ENCODE measurements around the gene PRSS56.

Gene PRSS56

GRCh38 chr2:232547991-232548390, 27.8 kb downstream of the PRSS56 start:
- H3K4me3 Mint-ChIP-seq, result no peak overlapping the region
- no peak for TF ChIP-seq CTCF (IDR thresholded peaks at IDR 0.05)
- no peak for DNase-seq
- H3K9me3 Mint-ChIP-seq, result peaks cover 39% of the 10 kb centered on the region
- H3K27ac Mint-ChIP-seq, result no peak overlapping the region
- H3K27me3 Mint-ChIP-seq (ENCODE audit: low read depth, poor library complexity), result no peaks in the 10 kb centered on the region
- H3K36me3 Mint-ChIP-seq (ENCODE audit: low read depth), result peaks cover 68% of the 10 kb centered on the region
- peaks cover 25% of the 10 kb centered on the region for H3K4me1 Mint-ChIP-seq

GRCh38 chr2:232549655-232550353, 29.6 kb downstream of the PRSS56 start:
- Mint-ChIP-seq H3K4me3 (peak overlapping the region; percentile 97), H3K36me3 (ENCODE audit: low read depth) (peaks cover 75% of the 10 kb centered on the region), H3K9me3 (peaks cover 39% of the 10 kb centered on the region), H3K27ac (peak overlapping the region; percentile 98), H3K27me3 (ENCODE audit: low read depth, poor library complexity) (no peaks in the 10 kb centered on the region), H3K4me1 (peaks cover 28% of the 10 kb centered on the region)
- TF ChIP-seq CTCF (IDR thresholded peaks at IDR 0.05), result no peak
- no peak for DNase-seq

DNA sequence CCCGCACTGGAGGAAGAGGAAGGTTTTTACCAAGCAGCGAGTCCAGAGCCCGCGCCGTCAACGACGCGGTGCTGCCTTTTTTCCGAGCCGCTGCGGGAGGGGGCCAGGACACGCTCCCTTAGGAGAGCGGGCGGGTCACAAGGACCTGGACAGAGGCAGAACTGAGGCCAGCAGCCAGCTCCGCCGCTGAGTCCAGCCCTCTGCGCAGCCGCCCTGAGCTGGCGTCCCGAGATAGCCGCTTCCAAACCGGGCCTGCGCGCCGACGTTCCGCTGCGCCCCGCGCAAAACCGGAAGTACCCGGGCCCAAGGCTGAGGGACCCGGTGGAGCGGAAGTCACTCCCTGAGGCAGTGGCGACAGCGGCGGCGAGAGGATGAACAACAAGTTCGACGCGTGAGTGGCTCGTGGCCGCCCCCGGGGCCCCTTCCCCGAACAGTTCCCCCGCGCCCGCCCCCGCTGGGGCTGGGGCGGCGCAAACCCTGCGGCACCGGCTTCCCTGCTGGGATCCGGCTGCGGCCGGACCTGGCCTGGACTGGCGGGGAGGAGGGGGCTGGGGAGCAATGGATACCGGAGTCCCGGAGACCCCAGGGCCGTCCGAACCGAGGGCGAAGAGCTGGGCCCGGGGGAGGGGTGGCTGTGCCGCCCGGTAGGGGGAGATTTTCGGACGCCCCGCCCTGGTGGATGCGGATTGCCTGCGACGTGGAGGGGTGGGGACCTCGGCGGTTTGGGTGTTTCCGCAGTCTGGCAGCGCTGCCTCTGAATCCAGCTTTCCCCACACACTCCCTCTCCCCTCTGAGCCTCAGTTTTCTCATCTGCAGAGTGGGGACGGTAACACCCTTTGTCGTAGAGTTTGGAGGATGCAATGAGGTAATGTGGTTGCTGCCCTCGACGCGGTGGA, 30.4 kb downstream of the PRSS56 start, which contains the start of the genes EIF4E2 and TIGD1:
EIF4E2 (plus strand) TSS at position 336 of the 896 bp plus-strand sequence; CDS start at position 372, 36 bp downstream.
TIGD1 (minus strand) TSS at position 204 of the 896 bp plus-strand sequence. CDS start 675 bp downstream, outside the sequence.
- Mint-ChIP-seq H3K27me3 (ENCODE audit: low read depth, poor library complexity) (no peaks in the 10 kb centered on the region), H3K27ac (peak within 1 kb of the TSS; percentile 98), H3K36me3 (ENCODE audit: low read depth) (peaks cover 74% of the 10 kb centered on the region), H3K4me3 (peak within 1 kb of the TSS; percentile 97), H3K9me3 (peaks cover 39% of the 10 kb centered on the region), H3K4me1 (peaks cover 28% of the 10 kb centered on the region)
- TF ChIP-seq CTCF (IDR thresholded peaks at IDR 0.05), result peak; percentile 8
- peak; percentile 93 for DNase-seq

DNA sequence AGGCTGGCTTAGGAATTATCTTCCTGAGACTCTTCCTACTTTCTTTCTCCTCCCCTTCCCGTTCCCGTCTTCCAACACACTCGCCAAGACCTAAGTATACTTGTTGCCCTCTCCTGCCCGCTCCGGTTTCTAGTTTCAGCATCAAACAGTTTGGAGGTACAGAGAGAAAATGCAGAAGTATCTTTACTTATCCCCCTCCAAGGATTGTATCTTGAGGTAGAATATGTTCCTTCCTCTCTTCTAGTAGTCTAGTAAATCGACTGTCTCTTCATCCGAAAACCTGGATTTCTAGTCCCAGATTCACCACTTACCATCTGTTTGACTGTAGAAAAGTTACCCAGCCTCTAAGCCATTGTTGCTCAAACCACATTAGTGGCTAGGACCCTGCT, 31.1 kb downstream of the PRSS56 start:
- peaks cover 73% of the 10 kb centered on the region for H3K36me3 Mint-ChIP-seq (ENCODE audit: low read depth)

DNA sequence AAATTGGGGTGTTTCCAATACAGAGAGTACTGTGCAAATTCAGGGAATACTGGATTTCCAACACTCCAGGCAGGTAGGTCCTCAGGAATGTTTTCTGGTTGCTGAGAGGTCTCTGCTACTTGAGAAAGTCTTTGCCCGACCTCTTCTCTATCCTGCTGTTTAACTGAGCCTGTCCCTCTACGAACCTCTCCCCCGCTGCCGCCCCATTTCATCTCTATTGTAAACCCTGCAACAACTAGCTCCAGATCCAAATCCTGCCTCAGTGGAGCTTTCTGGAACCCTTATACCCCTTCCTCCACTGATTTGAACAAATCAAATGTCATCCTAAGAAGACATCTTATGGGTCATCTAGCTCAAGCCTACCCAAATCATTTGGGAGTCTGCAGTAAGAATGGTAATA, 31.6 kb downstream of the PRSS56 start:
- Mint-ChIP-seq H3K4me1 (peaks cover 28% of the 10 kb centered on the region), H3K9me3 (peaks cover 34% of the 10 kb centered on the region), H3K27me3 (ENCODE audit: low read depth, poor library complexity) (no peaks in the 10 kb centered on the region), H3K27ac (peak overlapping the region; percentile 64), H3K36me3 (ENCODE audit: low read depth) (peaks cover 73% of the 10 kb centered on the region), H3K4me3 (peak overlapping the region; percentile 97)
- TF ChIP-seq CTCF (IDR thresholded peaks at IDR 0.05), result no peak
- no peak for DNase-seq

More for the DNA sequence above, 31.1 kb downstream of the PRSS56 start:
- peaks cover 39% of the 10 kb centered on the region for H3K9me3 Mint-ChIP-seq
- peaks cover 28% of the 10 kb centered on the region for H3K4me1 Mint-ChIP-seq
- no peak for DNase-seq
- peak overlapping the region; percentile 97 for H3K27ac Mint-ChIP-seq
- TF ChIP-seq CTCF (IDR thresholded peaks at IDR 0.05), result no peak
- H3K4me3 Mint-ChIP-seq, result peak overlapping the region; percentile 97
- H3K27me3 Mint-ChIP-seq (ENCODE audit: low read depth, poor library complexity), result no peaks in the 10 kb centered on the region

All from nephron progenitor cell (in vitro differentiated cells).